T1000 (cell line): ENCODE results near the gene MOK.

Experiments used
- DNase-seq: peaks from one replicate; lab custom pipeline; 2025; ENCODE audit warnings: mixed read lengths; lab: John Stamatoyannopoulos, UW

The MOK gene

GRCh38 chr14:102283631-102284129, 21.3 kb downstream of the MOK start:
- no peak for DNase-seq

GRCh38 chr14:102282751-102283465, 22.1 kb downstream of the MOK start:
- no peak for DNase-seq

- DNase-seq: peak; percentile 37
These were observed 24.5 kb downstream of the MOK start for GRCh38 chr14:102280376-102280962.

- DNase-seq: peak; percentile 66
These were observed 25.1 kb downstream of the MOK start for GRCh38 chr14:102279688-102280348.

- no peak for DNase-seq
These were observed 25.7 kb downstream of the MOK start for GRCh38 chr14:102279282-102279681.

GRCh38 chr14:102278631-102278935, 26.4 kb downstream of the MOK start:
- DNase-seq: no peak

GRCh38 chr14:102277874-102278630, 26.9 kb downstream of the MOK start:
- DNase-seq: no peak

- no peak for DNase-seq
These were observed 29.1 kb downstream of the MOK start for GRCh38 chr14:102275866-102276265.

- no peak for DNase-seq
These were observed 32.6 kb downstream of the MOK start for GRCh38 chr14:102272392-102272791.

- DNase-seq: no peak
These were observed 40.2 kb downstream of the MOK start for GRCh38 chr14:102264775-102265174.

GRCh38 chr14:102264355-102264754, 40.6 kb downstream of the MOK start:
- DNase-seq: no peak

- peak; percentile 23 for DNase-seq
These were observed 42.0 kb downstream of the MOK start for GRCh38 chr14:102262929-102263462.

- no peak for DNase-seq
These were observed 46.8 kb downstream of the MOK start for GRCh38 chr14:102258136-102258535.

- DNase-seq: no peak
These were observed 48.2 kb downstream of the MOK start for GRCh38 chr14:102256716-102257115.

GRCh38 chr14:102255401-102256190, 49.4 kb downstream of the MOK start:
- DNase-seq: peak; percentile 20

GRCh38 chr14:102252834-102253801, 51.8 kb downstream of the MOK start:
- DNase-seq: no peak

GRCh38 chr14:102251161-102251560, 53.8 kb downstream of the MOK start:
- no peak for DNase-seq

- DNase-seq: no peak
These were observed 54.3 kb downstream of the MOK start for GRCh38 chr14:102250636-102251035.

GRCh38 chr14:102249981-102250380, 55.0 kb downstream of the MOK start:
- DNase-seq: no peak

GRCh38 chr14:102249041-102249440, 55.9 kb downstream of the MOK start:
- DNase-seq: no peak
